ENCODE data around the gene S100A5. TPM values are rescaled to one million over a fixed set of nuclear protein-coding genes. Genes with fewer than 3 reads are reported as not detected.
"Not testable (repeated sequence)": the region's sequence is repeated elsewhere in the genome, so short reads cannot be mapped to it uniquely, and the experiment has no call there.

S100A5 gene
- total and polyA plus RNA-seq, 8 donors = not detected

GRCh38 chr1:153563991-153564390 lies 23.3 kb upstream of the S100A5 start:
- no peaks in the 10 kb centered on the region for H3K27me3 ChIP-seq
- intact Hi-C loops (cut with DNase I) = loop anchor here in 1 of 3 donors (5.0 kb wide), 1 partner anchor 52 kb away; no protein-coding TSS in a partner anchor
- H3K36me3 ChIP-seq = no peaks in the 10 kb centered on the region
- H3K4me1 ChIP-seq = peaks cover 0 to 24% (median 0%) of the 10 kb centered on the region in 3 donors
- no peaks in the 10 kb centered on the region for H3K9me3 ChIP-seq
- no peak for DNase-seq
- TF ChIP-seq, protein P1, sequence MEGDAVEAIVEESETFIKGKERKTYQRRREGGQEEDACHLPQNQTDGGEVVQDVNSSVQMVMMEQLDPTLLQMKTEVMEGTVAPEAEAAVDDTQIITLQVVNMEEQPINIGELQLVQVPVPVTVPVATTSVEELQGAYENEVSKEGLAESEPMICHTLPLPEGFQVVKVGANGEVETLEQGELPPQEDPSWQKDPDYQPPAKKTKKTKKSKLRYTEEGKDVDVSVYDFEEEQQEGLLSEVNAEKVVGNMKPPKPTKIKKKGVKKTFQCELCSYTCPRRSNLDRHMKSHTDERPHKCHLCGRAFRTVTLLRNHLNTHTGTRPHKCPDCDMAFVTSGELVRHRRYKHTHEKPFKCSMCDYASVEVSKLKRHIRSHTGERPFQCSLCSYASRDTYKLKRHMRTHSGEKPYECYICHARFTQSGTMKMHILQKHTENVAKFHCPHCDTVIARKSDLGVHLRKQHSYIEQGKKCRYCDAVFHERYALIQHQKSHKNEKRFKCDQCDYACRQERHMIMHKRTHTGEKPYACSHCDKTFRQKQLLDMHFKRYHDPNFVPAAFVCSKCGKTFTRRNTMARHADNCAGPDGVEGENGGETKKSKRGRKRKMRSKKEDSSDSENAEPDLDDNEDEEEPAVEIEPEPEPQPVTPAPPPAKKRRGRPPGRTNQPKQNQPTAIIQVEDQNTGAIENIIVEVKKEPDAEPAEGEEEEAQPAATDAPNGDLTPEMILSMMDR (IDR thresholded peaks at IDR 0.05) = no peak
- ATAC-seq = no peak
- no peak for FAIRE-seq
- no peak overlapping the region for H3K27ac ChIP-seq
- 91% methylated on average over 7 of the region's 7 CpGs for WGBS, 2 donors
- no peak overlapping the region for H3K4me3 ChIP-seq

GRCh38 chr1:153563483-153563901 lies 22.8 kb upstream of the S100A5 start:
- Histone ChIP-seq H3K4me3 (no peak overlapping the region), H3K36me3 (no peaks in the 10 kb centered on the region), H3K27ac (no peak overlapping the region), H3K27me3 (no peaks in the 10 kb centered on the region), H3K9me3 (no peaks in the 10 kb centered on the region), H3K4me1 (peaks cover 0 to 20% (median 0%) of the 10 kb centered on the region in 3 donors)
- FAIRE-seq (no peak), DNase-seq (no peak), ATAC-seq (no peak)
- TF ChIP-seq, protein P1 (IDR thresholded peaks at IDR 0.05) = no peak
- intact Hi-C loops (cut with DNase I) = loop anchor here in 1 of 3 donors (5.0 kb wide), 1 partner anchor 51 kb away; no protein-coding TSS in a partner anchor
- WGBS, 2 donors = 77 to 79% methylated on average over 6 of the region's 6 CpGs

DNA sequence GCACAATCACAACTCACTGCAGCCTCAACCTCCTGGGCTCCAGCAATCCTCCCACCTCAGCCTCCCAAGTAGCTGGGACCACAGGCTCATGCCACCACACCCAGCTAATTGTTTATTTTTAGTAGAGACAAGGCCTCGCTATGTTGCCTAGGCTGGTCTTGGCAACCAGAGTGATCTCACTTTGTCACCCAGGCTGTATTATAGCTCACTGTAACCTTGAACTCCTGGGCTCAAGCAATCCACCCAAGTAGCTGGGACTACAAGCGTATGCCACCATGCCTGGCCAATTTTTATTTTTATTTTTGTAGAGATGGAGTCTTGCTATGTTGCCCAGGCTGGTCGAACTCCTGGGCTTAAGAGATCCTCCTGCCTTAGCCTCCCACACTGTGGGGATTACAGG lies 21.3 kb upstream of the S100A5 start:
- H3K4me1 ChIP-seq = peaks cover 0 to 14% (median 0%) of the 10 kb centered on the region in 3 donors
- H3K27ac ChIP-seq, ATAC-seq, DNase-seq, FAIRE-seq, H3K27me3 ChIP-seq, H3K9me3 ChIP-seq, H3K36me3 ChIP-seq, H3K4me3 ChIP-seq: not testable (repeated sequence)
- intact Hi-C loops (cut with DNase I) = loop anchor here in 1 of 3 donors (5.0 kb wide), 1 partner anchor 50 kb away; no protein-coding TSS in a partner anchor
- 79% methylated on average over 3 of the region's 3 CpGs for WGBS, 2 donors

GRCh38 chr1:153561466-153561985 lies 20.8 kb upstream of the S100A5 start:
- Histone ChIP-seq H3K9me3 (no peaks in the 10 kb centered on the region), H3K4me1 (peaks cover 0 to 10% (median 0%) of the 10 kb centered on the region in 3 donors), H3K36me3 (no peaks in the 10 kb centered on the region), H3K27ac (no peak overlapping the region), H3K4me3 (no peak overlapping the region), H3K27me3 (no peaks in the 10 kb centered on the region)
- DNase-seq = no peak
- intact Hi-C loops (cut with DNase I) = loop anchor here in 1 of 3 donors (5.0 kb wide), 1 partner anchor 49 kb away; no protein-coding TSS in a partner anchor
- TF ChIP-seq, protein P1 (IDR thresholded peaks at IDR 0.05) = no peak
- FAIRE-seq = no peak
- no peak for ATAC-seq
- WGBS, 2 donors = 86 to 93% methylated on average over 3 of the region's 3 CpGs

- Histone ChIP-seq H3K27me3 (no peaks in the 10 kb centered on the region), H3K9me3 (no peaks in the 10 kb centered on the region), H3K4me3 (no peak overlapping the region), H3K36me3 (no peaks in the 10 kb centered on the region), H3K27ac (no peak overlapping the region), H3K4me1 (peaks cover 0 to 5% (median 0%) of the 10 kb centered on the region in 3 donors)
- intact Hi-C loops (cut with DNase I) = loop anchor here in 1 of 3 donors (5.0 kb wide), 1 partner anchor 49 kb away; no protein-coding TSS in a partner anchor
- TF ChIP-seq, protein P1 (IDR thresholded peaks at IDR 0.05) = no peak
- 76 to 83% methylated on average over 10 of the region's 10 CpGs for WGBS, 2 donors
- DNase-seq (no peak), FAIRE-seq (no peak), ATAC-seq (no peak)
Observed at GRCh38 chr1:153560771-153561465, 20.2 kb upstream of the S100A5 start.
